ENCODE data around the gene IMPA2.
"Not testable (repeated sequence)": the region's sequence is repeated elsewhere in the genome, so short reads cannot be mapped to it uniquely, and the experiment has no call there.

The IMPA2 gene

DNA sequence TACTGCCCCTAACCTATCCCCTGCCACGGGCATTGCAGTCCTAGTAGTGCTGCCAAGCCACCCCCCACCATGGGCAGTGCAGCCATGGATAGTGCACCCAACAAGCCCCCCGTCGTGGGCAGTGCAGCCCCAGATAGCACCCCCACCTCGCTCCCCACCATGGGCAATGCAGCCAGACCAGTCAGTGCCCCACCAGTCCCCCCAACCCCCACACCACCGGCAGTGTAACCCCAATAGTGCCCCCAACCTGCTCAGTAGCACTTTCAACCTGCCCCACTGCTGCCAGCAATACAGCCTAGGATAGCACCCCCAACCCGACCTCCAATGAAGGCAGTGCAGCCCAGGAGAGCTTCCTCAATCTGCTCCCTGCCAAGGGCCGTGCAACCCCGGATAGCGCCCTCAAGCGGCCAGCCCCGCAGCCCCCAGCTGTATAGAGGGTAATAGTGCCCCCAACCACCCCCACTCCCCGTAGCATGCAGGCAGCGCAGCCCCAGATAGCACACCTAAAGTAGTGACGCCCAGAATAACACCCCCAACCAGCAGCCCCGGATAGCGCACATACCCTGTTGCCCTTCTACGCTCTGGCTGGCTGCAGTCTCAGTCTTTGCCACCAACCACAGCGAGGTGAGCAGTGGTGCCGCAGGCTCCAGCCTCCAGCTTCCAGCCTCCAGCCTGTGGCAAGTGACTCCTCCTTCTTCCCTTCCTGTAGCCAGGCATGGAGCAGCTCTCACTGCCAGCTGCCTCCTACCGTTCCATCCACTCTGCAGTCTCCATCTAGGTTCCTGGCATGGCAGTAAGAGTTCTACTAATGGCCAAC is 66.9 kb downstream of the IMPA2 start:
- no peak for DNase-seq (ENCODE audit: low read depth in 3 of 3)

DNA sequence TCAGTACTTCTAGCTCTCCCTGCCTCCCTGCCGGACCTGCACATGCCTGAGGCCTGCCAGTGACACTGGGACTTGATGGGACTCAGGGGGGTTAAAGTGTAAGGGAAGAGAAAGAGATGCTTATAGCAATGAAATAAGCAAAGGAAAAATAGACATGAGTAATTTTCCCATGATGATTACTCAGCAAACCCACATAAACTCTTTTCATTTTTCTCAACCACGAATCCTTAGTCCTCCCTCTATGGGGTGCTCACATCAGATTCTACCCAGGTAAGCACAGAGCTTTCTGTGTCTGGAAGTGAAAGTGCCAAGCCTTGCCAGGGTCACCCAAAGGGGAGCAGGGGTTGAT is 67.5 kb downstream of the IMPA2 start:
- DNase-seq (ENCODE audit: low read depth in 3 of 3) = no peak

DNA sequence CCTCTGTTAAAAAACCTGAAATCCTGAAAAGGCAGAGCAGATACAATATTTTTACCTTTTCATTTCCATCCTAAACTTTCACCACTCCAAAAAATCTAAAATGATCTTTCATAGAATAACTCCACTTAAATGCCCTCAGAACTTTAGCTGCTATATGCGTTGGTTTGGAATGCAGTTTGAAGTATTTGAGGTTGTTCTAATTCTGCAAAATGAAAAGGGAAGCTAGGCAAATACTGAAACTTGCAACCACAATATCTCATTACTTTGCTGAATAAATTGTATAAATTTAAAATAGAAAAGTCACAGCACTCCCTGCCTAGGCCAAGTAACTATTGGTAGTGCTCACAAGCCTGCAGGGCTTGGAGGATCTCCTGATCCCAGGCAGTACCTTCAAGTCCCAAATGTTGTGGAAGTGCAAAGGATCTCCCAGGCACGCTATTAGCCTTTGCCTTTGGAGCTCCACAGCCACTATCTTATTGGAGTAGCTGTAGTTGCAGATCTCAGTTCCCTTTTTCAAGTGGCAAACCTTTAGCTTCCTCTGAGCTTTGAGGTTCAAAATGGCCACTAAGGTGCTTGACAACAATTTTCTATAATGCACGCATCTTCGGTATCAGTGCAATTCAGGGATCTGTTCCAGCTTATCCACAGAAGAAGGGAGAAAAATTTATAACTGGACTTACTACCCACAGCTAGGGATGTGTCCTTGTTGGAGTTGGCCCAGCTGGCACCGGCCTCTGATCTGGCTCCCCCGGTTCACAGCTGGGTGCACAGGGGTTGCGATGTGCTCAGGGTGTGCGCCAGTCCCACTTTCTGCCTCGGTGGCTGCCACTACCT is 68.9 kb downstream of the IMPA2 start:
- no peak for DNase-seq (ENCODE audit: low read depth in 3 of 3)

DNA sequence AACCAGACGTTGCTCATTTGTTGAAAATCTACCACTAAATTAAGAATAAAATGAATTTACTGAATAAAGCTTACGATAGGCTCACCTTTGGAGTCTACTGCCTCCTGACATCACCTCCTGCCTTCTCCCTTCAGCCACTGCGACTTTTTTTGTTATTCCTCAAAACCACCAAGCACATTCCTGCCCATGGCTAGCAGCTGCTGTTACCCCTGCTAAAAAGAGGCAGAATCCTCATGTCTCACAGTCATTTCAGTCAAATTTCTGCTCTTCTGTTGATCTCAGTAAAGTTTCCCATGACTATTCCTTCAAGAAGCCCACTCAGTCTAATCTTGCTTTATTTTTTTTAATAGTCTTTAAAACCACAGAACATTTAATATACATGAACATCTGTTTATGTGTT is 71.6 kb downstream of the IMPA2 start:
- no peak for DNase-seq (ENCODE audit: low read depth in 3 of 3)

DNA sequence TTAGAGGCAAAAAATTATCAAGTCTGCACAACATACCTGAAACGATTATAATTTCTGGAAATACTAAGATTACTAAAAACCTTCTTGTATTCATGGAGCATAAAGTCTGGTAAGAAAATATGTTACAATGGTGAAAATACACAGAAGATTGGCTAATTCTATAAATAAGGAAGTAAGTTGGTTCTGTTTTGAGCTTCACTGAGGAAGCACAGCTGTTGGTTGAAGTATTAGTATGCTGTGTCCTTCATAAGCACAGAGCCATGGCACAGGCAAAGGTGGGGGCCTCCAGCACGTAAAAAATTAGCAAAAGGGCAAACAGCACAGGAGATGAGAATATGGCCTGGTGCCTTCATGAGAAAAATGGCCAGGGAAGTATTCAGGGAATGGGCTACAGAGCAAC is 72.0 kb downstream of the IMPA2 start:
- DNase-seq (ENCODE audit: low read depth in 3 of 3) = no peak

DNA sequence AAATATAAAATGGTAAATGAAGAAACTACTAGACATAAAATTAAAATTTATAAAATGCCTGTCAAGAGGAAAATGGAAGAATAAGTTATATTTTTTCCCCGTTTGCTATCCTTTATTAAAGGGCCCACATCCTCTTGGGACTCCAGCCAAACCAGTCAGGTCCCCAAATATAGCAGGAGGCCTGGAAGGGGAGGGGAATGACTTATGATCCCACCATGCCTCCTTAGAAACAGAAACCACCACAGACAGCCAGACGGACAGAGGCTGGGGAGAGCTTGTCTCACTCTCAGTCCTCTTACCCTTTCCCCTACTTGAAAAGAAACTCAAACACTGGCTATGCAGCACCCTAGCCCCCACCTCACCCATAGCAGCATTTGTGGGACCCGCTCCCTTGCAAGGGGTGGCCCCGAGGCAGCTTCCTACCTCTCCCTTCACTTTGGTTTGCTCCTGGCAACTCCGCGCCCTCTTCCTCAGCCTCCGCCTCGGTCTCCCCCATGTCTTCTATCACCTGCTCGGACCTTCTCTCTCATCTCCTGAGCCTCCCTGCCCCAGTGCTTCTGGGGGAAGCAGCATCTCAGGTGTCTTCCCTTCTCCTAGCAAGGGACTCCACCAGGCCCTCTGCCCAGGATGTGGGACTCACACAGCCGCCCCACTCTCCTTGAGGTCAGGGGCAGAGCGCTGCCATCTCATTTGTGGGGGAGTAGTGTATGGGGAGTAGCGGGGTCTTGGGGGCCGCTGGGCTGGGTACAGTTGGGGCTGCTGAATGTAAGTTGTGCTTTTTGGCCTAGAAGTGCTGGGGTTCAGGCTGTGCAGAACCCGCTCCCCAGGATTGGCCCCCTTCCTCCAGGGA is 75.0 kb downstream of the IMPA2 start:
- no peak for DNase-seq (ENCODE audit: low read depth in 3 of 3)

DNA sequence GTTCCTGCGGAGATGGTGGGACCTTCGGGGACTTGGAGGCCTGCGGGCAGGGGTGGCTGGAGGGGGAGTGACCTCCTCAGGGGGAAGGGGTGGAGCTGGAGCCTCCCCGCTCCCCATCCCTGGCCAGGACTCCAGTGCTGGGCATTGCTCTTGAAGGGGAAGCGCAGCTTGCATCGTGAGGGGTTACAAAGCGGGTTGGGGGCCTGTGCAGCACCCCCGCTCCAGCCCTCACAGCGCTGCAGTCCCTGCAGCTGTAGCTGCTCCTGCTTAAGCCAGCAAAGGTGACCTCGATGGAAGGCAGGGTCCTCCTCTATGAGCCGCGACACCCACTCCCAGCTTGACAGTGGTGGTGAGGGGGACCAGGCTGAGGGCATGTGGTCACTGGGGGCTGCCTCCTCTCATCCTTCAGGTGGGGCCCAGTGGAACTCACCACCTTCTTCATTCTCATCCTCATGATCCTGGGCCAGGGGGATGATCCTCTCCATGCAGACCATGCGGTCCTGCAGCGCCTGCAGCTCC is 75.6 kb downstream of the IMPA2 start:
- no peak for DNase-seq (ENCODE audit: low read depth in 3 of 3)

DNA sequence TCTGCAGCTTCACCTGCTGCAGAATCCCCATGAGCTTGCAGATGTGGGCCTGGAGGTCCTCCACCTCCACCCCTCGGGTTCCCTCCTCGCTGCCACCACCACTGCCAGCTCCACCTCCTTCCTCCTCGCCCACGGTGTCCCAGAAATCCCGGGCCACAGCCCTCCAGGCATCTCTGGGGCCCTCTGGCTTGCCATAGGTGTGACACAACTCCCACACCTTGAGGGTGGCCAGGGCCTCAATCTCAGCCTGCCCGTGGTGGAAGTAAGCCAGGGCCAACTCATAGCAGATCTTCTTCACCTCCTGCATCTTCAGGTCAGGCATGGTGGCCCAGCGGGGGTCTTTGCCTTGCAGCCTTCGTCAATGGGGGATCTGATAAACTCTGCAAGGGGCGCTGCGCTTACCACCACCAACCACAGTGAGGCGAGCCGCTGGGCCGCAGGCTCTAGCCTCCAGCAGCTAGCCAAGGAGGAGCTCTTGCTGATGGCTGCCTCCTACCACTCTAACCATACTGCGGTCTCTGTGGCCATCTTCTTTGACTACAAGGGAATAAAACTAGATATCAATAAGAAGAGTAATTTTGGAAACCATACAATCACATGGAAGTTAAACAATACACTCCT is 76.2 kb downstream of the IMPA2 start:
- DNase-seq (ENCODE audit: low read depth in 3 of 3) = no peak

DNA sequence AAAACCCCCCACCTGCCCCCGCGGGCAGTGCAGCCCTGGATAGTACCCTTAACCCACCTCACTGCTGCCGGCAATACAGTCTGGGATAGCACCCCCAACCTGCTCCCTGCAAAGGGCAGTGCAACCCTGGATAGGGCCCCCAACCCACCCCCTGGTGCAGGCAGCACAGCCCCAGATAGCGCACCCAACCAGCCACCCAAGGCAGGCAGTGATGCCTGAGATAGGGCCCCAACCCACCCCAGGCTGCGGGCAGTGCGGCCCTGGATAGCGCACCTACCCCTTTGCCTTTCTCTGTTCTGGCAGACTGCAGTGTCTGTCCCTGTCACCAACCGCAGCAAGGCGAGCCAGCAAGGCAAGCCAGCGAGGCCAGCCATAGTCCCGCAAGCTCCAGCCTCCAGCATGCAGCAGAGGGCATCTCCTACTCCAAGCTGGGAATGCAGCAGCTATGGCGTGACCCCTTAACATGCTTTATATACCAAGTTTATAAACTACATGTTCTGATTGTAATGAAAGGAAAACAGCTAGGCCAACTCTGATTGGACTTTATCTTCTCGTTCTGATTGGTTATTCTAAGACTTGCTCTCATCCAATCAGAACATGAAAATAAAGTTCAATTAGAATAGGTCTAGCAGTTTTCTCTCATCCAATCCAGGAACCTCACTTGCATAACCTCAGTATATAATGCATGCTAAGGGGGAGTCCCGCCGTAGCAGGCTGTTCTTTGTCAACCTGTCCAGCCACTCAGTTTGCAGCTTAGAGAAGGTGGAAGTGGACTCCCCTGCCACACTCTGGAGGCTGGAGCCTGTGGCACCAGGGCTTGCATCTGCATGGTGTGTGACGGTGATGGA is 78.3 kb downstream of the IMPA2 start:
- no peak for DNase-seq (ENCODE audit: low read depth in 3 of 3)

DNA sequence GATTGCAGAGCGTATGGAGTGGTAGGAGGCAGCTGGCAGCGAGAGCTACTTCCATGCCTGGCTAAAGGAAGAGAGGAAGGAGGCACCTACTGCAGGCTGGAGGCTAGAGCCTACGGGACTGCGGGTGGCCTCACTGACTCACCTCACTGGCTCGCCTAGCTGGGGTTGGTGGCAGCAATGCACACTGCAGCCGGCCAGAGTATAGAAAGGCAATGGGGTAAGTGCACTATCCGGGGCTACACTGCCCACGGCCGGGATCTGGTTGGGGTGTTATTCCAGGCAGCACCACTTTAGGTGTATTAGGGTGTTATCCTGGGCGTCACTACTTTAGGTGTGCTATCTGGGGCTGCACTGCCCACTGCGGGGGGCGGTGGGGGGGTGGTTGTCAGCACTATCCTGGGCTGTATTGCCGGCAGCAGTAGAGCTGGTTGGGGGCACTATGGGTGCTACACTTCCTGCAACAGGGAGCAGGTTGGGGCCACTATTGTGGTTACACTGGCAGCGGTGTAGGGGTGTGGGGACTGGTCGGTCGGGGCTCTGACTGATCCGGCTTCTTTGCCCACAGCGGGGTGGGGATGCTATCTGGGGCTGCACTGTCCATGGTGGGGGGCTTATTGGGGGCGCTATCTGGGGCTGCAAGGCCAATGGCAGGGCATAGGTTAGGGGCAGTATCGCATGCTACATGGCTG is 79.0 kb downstream of the IMPA2 start:
- DNase-seq (ENCODE audit: low read depth in 3 of 3) = no peak

DNA sequence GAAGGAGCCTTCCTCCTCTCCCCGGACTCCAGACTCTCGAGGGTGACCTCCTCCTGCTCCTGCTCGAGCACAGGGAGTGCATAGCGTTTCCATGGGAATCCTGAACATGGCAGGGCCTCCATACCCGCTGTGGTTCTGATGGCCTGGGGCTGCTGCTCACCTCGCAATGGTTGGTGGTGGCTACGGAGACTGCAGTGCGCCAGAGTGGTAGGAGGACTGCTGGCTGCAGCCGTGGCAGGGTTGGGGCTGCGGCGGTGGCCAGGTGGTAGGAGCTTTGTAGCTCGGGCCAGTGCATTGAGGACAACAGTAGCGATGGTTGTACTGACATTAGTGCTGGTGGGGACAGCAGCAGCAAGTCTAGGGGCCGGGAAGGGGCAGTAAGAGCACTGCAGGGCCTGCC is 80.4 kb downstream of the IMPA2 start:
- DNase-seq (ENCODE audit: low read depth in 3 of 3) = no peak

DNA sequence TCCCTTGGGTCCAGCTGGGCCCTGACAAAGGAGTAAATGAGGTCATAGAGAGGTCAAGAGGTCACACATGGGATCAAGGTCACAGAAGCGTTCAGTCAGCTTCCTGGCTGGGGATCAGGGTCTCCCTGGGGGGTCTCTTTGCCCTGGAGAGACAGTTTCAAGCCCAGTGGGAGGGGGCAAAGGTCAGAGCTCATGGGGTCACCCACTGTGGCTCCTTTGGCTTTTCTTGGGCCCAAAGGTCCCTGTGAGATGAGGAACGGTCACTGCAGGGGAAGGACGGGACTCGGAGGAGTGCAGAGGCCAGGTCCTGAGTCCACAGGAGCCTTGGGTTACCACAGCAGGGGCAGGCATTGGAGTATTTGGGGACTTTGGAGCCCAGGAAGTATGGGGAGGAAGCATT is 81.7 kb downstream of the IMPA2 start:
- DNase-seq (ENCODE audit: low read depth in 3 of 3) = no peak

DNA sequence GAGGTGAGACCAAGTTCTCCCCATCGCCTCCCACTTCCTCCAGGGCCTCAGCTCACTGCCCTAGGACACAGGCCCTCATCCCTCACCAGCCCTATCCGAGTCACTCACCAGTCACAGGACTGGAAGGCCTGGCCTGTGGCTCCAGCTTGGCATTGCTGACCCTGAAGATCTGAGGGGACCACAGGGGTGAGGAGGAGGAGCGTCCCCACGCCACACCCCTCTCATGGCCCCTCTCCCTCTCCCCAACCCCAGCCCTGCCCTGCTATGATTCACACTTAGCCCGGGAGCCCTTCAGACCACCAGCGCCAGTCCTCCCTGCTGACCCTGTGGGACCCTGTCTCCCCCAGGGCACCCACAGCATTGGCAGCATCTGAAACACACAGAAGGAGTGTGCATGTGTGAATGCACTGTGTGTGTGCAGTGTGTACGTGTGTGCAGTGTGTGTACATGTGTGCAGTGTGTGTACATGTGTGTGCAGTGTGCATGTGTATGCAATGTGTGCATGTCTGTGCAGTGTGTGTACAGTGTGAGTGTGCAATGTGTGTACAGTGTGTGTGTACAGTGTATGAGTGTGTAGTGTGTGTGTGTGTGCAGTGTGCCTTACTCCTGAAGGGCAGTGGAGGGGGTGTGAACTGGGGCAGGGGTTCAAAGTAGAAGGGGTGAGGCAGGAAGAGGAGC is 82.9 kb downstream of the IMPA2 start:
- DNase-seq (ENCODE audit: low read depth in 3 of 3) = no peak

DNA sequence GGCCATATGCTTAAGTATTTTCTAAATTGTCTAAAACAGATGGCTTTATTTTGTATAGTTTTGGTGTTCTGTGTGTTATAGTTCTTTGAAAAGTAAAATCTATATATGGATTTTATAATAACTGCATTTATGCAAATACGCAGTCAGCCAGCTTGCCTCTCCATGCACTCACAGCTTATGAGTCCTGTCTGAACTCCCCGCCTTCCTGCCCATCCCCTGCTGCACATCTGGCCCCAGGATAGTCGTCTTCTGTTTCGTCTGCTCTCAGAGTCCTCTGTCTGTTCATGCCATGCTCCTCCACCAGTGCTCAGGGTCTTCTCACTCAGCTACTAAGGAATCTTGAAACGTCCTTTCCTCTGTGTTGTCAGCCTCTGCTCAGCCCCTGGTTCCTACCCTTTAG is 84.1 kb downstream of the IMPA2 start:
- DNase-seq (ENCODE audit: low read depth in 3 of 3) = no peak

DNA sequence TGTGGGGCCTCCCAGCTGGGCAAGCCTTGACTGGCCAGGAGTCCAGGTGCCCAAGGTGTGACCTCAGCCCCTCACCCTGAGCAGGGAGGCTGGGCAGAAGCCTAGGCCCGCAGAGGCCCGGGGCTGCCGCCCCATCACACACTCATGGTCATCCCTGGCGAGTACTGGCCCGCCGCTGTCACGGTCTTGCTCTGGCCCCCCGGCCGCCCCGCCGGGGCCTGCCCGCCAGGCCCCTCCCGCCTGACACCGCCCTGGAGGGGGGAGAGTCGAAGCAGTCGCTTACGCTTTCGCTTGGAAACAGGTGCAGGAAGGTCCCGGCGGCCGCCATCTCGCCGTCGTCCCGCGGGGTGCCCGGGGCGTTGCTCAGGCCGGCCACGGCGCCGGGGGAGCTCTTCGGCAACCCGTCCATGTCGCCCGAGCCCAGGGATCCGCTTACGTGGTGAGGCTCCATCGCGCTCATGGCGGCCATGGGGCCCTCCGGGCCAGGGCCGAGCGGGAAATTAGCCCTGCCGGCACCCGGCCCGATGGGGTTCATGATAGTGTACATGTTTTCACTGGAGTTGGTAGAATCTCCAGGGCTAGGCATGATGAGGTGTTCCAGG is 85.7 kb downstream of the IMPA2 start:
- DNase-seq (ENCODE audit: low read depth in 3 of 3) = no peak

DNA sequence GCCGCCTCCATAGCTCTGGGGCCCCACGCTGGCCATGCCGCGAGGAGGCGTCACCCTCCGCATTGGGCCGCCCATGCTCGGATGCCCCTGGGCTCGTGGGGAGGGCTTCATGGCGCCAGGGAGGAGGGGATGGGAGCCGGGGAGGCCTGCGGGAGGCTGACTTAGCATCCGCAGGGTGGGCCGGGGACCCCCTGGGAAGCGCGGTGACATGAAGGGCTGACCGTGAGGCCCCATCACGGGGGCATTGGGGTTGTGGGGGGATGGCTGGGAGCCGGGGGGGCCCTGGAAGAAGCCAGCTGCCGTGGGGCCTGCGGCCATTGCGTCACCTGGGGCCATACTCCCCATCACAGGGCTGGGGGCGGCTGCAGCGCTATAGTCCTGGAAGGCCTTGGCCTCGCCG is 86.4 kb downstream of the IMPA2 start:
- DNase-seq (ENCODE audit: low read depth in 3 of 3) = no peak

DNA sequence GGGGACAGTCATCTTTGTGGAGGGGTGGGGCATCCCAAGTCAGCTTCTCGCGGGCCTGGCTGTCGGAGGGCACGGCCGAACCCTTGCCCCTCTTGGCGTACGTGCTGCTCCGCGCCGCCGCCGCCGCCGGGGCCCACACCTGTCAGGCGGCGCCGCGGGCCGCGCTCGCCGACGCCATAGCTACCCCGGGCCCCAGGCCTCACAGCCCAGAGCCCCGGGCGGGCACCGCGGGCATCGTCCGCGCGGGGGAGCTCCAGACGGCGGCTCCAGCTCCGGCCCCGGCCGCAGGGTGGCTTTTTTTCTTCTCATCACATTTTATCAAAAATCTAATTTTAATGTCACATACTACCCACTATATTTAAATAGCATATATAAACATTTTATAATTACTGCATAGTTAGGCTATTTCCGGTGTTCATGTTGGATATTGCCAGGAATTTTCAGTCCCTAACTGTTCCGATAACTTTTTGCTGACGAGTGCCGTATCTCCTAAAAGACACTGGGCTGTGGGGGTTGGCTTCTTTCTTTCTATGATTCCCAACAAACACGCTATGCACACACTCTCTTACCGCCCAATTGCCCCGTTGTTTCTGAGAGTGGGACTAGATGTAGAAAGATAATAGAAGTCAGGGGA is 87.1 kb downstream of the IMPA2 start:
- not testable (repeated sequence) for DNase-seq (ENCODE audit: low read depth in 3 of 3)

DNA sequence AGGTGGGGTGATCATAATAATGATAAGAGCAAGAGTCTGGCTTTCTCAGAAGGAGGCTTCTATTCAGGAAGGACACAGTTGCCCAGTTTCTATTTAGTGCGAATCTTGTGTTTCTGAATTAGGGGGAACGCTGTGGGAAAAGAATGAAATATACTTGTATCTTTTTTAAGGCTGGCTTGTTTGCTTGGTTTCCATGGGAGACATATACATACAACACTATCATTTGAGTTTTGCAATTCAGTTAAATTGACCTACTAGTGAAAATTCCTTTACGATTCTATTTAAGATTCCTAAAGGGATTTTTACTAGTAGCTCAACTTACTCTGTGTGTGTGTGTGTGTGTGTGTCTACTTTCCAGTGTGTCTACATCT is 87.6 kb downstream of the IMPA2 start:
- no peak for DNase-seq (ENCODE audit: low read depth in 3 of 3)

DNA sequence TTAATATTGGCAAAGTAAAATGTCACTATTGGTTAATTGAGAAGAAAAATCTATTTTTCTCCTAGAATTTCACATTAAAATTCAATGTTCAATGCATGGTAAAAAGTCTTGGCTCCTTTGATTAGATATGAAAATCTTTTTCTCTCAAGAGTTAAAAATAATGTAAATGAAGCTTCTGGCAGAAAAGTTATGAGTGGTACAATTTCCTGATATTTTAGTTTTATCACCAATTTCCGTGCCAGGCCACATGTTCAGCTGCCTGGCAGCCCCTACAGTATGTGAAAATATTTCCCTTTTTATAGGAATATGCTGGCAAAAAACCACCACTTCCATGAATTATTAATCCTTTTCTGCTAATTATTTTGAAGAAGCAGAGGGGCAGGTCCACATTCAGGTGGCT is 89.8 kb downstream of the IMPA2 start:
- not testable (repeated sequence) for DNase-seq (ENCODE audit: low read depth in 3 of 3)

Data from stimulated activated CD4-positive, alpha-beta T cell treated with anti-CD3 and anti-CD28 coated beads, TNF-alpha, amount 100 ng/mL, for 4 hours (primary cell).